Loucy (cell line): ENCODE measurements around the gene CTXND2.
"Not testable (repeated sequence)": the region's sequence is repeated elsewhere in the genome, so short reads cannot be mapped to it uniquely, and the experiment has no call there.

Experiments used
- H2AFZ ChIP-seq: fragments of 200-600 bp; sonication (generic); 2 replicates; pipeline ENCODE4 v1.6.0; 2016; ENCODE audit warnings: antibody characterized with exemption, mild to moderate bottlenecking, low read length, moderate library complexity
- H3F3A ChIP-seq: fragments of 200-600 bp; 2 replicates; pipeline ENCODE4 v1.6.0; 2016; ENCODE audit warnings: antibody characterized with exemption, low read depth, mild to moderate bottlenecking
- H3K27me3 ChIP-seq: fragments of 200-600 bp; sonication (generic); 2 replicates; pipeline ENCODE4 v1.6.1; 2014; ENCODE audit warnings: low read length, mild to moderate bottlenecking; ENCODE audit not compliant: insufficient read depth, poor library complexity, severe bottlenecking
- H3K36me3 ChIP-seq: fragments of 200-600 bp; sonication (generic); 2 replicates; pipeline ENCODE4 v1.6.1; 2016; ENCODE audit warnings: low read length; ENCODE audit not compliant: insufficient read depth
- H3K4me1 ChIP-seq: fragments of 200-600 bp; sonication (generic); 2 replicates; pipeline ENCODE4 v1.5.1; 2014; ENCODE audit warnings: low read length, mild to moderate bottlenecking; ENCODE audit not compliant: insufficient read depth, poor library complexity, severe bottlenecking
- H3K4me2 ChIP-seq: fragments of 200-600 bp; sonication (generic); 2 replicates; pipeline ENCODE4 v1.6.0; 2014; ENCODE audit warnings: antibody characterized with exemption, low read length, low read depth, mild to moderate bottlenecking; ENCODE audit not compliant: poor library complexity, severe bottlenecking
- H3K4me3 ChIP-seq: fragments of 200-600 bp; sonication (generic); 2 replicates; pipeline ENCODE4 v1.5.1; 2014; ENCODE audit warnings: low read length, mild to moderate bottlenecking, mixed read lengths; ENCODE audit not compliant: poor library complexity, severe bottlenecking
- H3K79me2 ChIP-seq: fragments of 200-600 bp; sonication (generic); 2 replicates; pipeline ENCODE4 v1.6.1; 2014; ENCODE audit warnings: low read length; ENCODE audit not compliant: insufficient read depth
- H3K9ac ChIP-seq: fragments of 200-600 bp; sonication (generic); 2 replicates; pipeline ENCODE4 v1.6.0; 2014; ENCODE audit warnings: mild to moderate bottlenecking, low read depth, low read length, moderate library complexity; ENCODE audit not compliant: poor library complexity, severe bottlenecking
- H3K9me2 ChIP-seq: fragments of 200-600 bp; sonication (generic); replicated peaks from 2 replicates; pipeline ENCODE4 v1.6.1; 2016; ENCODE audit warnings: low read depth, low read length, mixed read lengths
- H3K9me3 ChIP-seq: fragments of 200-600 bp; sonication (generic); 2 replicates; pipeline ENCODE4 v1.6.1; 2014; ENCODE audit warnings: mild to moderate bottlenecking, antibody characterized with exemption, low read length, low read depth; ENCODE audit not compliant: insufficient read depth
- H4K20me1 ChIP-seq: fragments of 200-600 bp; sonication (generic); 2 replicates; pipeline ENCODE4 v1.6.0; 2014; ENCODE audit warnings: antibody characterized with exemption, low read length, mild to moderate bottlenecking; ENCODE audit not compliant: insufficient read depth, poor library complexity, severe bottlenecking
- CTCF ChIP-seq: fragments of 200-600 bp; sonication (generic); conservative IDR thresholded peaks from 2 replicates; pipeline ENCODE4 v1.5.1; 2014; ENCODE audit warnings: mild to moderate bottlenecking, antibody characterized with exemption, low read length
- EZH2phosphoT487 ChIP-seq: fragments of 200-600 bp; IDR thresholded peaks from 2 replicates; pipeline ENCODE4 v1.6.1; 2018; ENCODE audit warnings: antibody characterized with exemption, mild to moderate bottlenecking, moderate library complexity, borderline replicate concordance

The CTXND2 gene

GRCh38 chr1:150895618-150896017, 8.7 kb downstream of the CTXND2 start:
- Histone ChIP-seq H3K27me3 (no peaks in the 10 kb centered on the region), H3K9me3 (no peaks in the 10 kb centered on the region), H3K9ac (no peak overlapping the region), H3F3A (no peaks in the 10 kb centered on the region), H3K4me1 (peaks cover 10% of the 10 kb centered on the region), H3K4me3 (no peak overlapping the region), H3K9me2 (no peaks in the 10 kb centered on the region), H3K4me2 (no peak overlapping the region), H3K36me3 (no peaks in the 10 kb centered on the region), H2AFZ (0 out of 2 replicates have a peak overlapping the region, but pooled peaks have one; percentile 10), H4K20me1 (no peaks in the 10 kb centered on the region), H3K79me2 (no peaks in the 10 kb centered on the region)
- TF ChIP-seq EZH2phosphoT487 (no peak), CTCF (no peak)

GRCh38 chr1:150899795-150900194, 12.9 kb downstream of the CTXND2 start:
- H2AFZ ChIP-seq, H3K4me1 ChIP-seq, H3K79me2 ChIP-seq: not testable (repeated sequence)

GRCh38 chr1:150902346-150902745, 15.4 kb downstream of the CTXND2 start:
- Histone ChIP-seq H2AFZ (no peak overlapping the region), H4K20me1 (no peaks in the 10 kb centered on the region), H3K9me3 (no peaks in the 10 kb centered on the region), H3F3A (no peaks in the 10 kb centered on the region), H3K4me2 (no peak overlapping the region), H3K79me2 (no peaks in the 10 kb centered on the region), H3K27me3 (no peaks in the 10 kb centered on the region), H3K9ac (no peak overlapping the region), H3K4me3 (no peak overlapping the region), H3K9me2 (no peaks in the 10 kb centered on the region), H3K36me3 (no peaks in the 10 kb centered on the region), H3K4me1 (no peaks in the 10 kb centered on the region)
- no peak for TF ChIP-seq CTCF
- no peak for TF ChIP-seq EZH2phosphoT487

More at GRCh38 chr1:150899795-150900194, 12.9 kb downstream of the CTXND2 start:
- H3F3A ChIP-seq, H3K4me3 ChIP-seq, H3K9me3 ChIP-seq, H3K27me3 ChIP-seq, H3K36me3 ChIP-seq, H3K9me2 ChIP-seq, H3K9ac ChIP-seq, H4K20me1 ChIP-seq, H3K4me2 ChIP-seq: not testable (repeated sequence)

GRCh38 chr1:150902751-150903150, 15.8 kb downstream of the CTXND2 start:
- no peaks in the 10 kb centered on the region for H3K4me1 ChIP-seq
- H2AFZ ChIP-seq: no peak overlapping the region
- no peaks in the 10 kb centered on the region for H3K36me3 ChIP-seq
- H3K4me2 ChIP-seq: no peak overlapping the region
- no peaks in the 10 kb centered on the region for H3K79me2 ChIP-seq
- no peaks in the 10 kb centered on the region for H3K9me3 ChIP-seq
- H3K9me2 ChIP-seq: no peaks in the 10 kb centered on the region
- no peak overlapping the region for H3K9ac ChIP-seq
- TF ChIP-seq EZH2phosphoT487 (no peak), CTCF (no peak)
- H3K27me3 ChIP-seq: no peaks in the 10 kb centered on the region
- no peaks in the 10 kb centered on the region for H3F3A ChIP-seq
- H3K4me3 ChIP-seq: no peak overlapping the region
- no peaks in the 10 kb centered on the region for H4K20me1 ChIP-seq
